Glutamatergic neuron (in vitro differentiated cells): Measurements from ENCODE around the gene CAMK1D. TPM values are rescaled to one million over a fixed set of nuclear protein-coding genes. Genes with fewer than 3 reads are reported as not detected.

Source experiments
- DNase-seq: peaks from one replicate; pipeline ENCODE4 v3.0.0; 2022
- H3K27ac Mint-ChIP-seq: one replicate; pipeline ENCODE4 v1.8.0; 2020; ENCODE audit warnings: mild to moderate bottlenecking, mixed read lengths, inconsistent platforms; ENCODE audit not compliant: unreplicated experiment
- H3K27me3 Mint-ChIP-seq: one replicate; pipeline ENCODE4 v1.8.0; 2020; ENCODE audit warnings: mild to moderate bottlenecking, moderate library complexity, mixed read lengths, inconsistent platforms; ENCODE audit not compliant: unreplicated experiment
- H3K36me3 Mint-ChIP-seq: one replicate; pipeline ENCODE4 v1.8.0; 2020; ENCODE audit warnings: mild to moderate bottlenecking, mixed read lengths, inconsistent platforms; ENCODE audit not compliant: unreplicated experiment
- H3K4me1 Mint-ChIP-seq: one replicate; pipeline ENCODE4 v1.8.0; 2020; ENCODE audit warnings: mild to moderate bottlenecking, low read depth, mixed read lengths, inconsistent platforms; ENCODE audit not compliant: unreplicated experiment
- H3K4me3 Mint-ChIP-seq: one replicate; pipeline ENCODE4 v1.8.0; 2020; ENCODE audit warnings: mild to moderate bottlenecking, mixed read lengths, inconsistent platforms; ENCODE audit not compliant: unreplicated experiment
- H3K9me3 Mint-ChIP-seq: one replicate; pipeline ENCODE4 v1.8.0; 2020; ENCODE audit warnings: mild to moderate bottlenecking, moderate library complexity, mixed read lengths, inconsistent platforms; ENCODE audit not compliant: unreplicated experiment
- total RNA-seq: library from RNA; stranded (reverse); fragmentation: NEBNext Ultra II Directional; extraction: Animal tissue kit (Norgen Biotek cat#: 25700); gene quantifications from one replicate; pipeline ENCODE4 v1.2.1, GENCODE V29; 2021; ENCODE audit not compliant: unreplicated experiment
- TF ChIP-seq, protein P1 (sequence below): fragments of 200-600 bp; sonication (generic); IDR thresholded peaks from one replicate; pipeline ENCODE4 v1.5.0; 2021; ENCODE audit not compliant: partially characterized antibody, unreplicated experiment

The CAMK1D gene
- total RNA-seq, 1 donor from 2014 or later, result 29.8 TPM

DNA sequence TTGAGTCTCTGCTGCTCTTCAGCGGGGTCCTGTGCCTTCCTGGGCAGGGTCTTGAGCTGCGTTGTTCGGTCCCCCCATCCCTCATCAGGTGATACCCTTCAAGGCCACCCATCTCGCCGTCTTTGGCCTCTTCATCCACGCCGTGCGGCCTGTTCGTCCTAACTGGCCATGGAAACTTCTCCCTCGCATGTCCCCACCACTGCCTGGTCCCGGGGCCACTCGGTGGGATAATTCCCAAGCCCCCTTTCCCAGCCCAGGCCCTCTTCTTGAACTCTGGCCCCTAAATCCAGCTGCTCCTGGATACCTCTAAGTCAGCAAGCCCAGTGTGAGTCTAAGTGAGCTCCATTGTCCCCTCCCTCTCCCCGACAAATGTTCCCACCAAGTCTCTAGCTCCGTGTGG is 74.5 kb downstream of the CAMK1D start:
- Mint-ChIP-seq H3K36me3 (no peaks in the 10 kb centered on the region), H3K4me3 (no peak overlapping the region), H3K27ac (no peak overlapping the region), H3K9me3 (peaks cover 4% of the 10 kb centered on the region), H3K27me3 (peaks cover 5% of the 10 kb centered on the region), H3K4me1 (no peaks in the 10 kb centered on the region)
- DNase-seq, result no peak
- TF ChIP-seq, protein P1, sequence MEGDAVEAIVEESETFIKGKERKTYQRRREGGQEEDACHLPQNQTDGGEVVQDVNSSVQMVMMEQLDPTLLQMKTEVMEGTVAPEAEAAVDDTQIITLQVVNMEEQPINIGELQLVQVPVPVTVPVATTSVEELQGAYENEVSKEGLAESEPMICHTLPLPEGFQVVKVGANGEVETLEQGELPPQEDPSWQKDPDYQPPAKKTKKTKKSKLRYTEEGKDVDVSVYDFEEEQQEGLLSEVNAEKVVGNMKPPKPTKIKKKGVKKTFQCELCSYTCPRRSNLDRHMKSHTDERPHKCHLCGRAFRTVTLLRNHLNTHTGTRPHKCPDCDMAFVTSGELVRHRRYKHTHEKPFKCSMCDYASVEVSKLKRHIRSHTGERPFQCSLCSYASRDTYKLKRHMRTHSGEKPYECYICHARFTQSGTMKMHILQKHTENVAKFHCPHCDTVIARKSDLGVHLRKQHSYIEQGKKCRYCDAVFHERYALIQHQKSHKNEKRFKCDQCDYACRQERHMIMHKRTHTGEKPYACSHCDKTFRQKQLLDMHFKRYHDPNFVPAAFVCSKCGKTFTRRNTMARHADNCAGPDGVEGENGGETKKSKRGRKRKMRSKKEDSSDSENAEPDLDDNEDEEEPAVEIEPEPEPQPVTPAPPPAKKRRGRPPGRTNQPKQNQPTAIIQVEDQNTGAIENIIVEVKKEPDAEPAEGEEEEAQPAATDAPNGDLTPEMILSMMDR, result no peak

DNA sequence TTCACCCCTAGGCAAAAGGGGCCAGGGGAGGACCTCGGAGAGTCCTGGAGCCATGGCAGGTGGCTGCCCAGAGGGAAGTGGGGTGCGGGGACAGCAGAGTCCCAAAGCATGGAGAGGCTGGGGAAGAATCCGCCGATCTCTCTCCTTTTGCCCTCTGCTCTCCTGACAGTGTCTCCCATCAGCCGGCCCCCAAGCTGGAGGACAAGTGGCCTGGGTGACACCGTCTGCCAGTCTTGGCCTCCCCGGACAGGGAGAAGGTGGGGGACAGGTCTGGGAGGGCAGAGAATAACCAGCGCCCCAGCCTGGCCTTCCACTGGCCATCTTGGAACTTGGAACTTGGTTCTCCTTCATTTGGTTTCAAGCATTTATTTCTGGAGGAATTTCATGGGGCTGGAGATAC is 77.9 kb downstream of the CAMK1D start:
- TF ChIP-seq, protein P1, result no peak
- peaks cover 14% of the 10 kb centered on the region for H3K4me1 Mint-ChIP-seq
- peaks cover 7% of the 10 kb centered on the region for H3K27me3 Mint-ChIP-seq
- peaks cover 8% of the 10 kb centered on the region for H3K9me3 Mint-ChIP-seq
- DNase-seq, result no peak
- no peak overlapping the region for H3K4me3 Mint-ChIP-seq
- H3K27ac Mint-ChIP-seq, result no peak overlapping the region
- H3K36me3 Mint-ChIP-seq, result no peaks in the 10 kb centered on the region

DNA sequence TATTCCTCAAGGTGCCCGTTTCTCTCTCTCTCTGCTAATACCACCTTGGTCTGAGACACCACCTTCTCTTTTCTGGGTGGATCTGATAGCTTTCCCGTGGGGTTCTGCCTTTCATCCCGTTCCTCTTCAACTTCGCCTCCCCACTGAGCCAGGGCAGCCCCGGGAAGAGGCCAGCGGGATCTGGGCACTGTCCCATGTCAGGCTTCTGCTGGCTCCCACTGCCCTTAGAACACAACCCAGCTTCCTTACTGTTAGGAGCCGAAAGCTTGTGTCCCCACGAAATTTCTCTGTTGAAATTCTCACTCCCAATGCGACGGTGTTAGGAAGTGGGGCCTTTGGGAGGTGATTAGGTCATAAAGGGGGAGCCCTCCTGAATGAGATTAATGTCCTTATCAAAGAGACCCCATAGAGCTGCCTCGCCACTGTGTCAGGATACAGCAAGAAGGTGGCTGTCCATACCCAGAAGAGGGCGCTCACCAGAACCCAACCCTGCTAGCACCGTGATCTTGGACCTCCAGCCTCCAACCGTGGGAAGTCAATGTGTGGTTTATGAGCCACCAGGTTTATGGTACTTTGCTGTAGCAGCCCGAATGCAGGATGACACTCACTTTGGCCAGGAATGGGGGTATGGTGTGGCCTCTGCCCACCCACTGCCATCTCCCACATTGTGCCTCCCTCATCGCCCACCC is 79.2 kb downstream of the CAMK1D start:
- TF ChIP-seq, protein P1, result no peak
- Mint-ChIP-seq H3K27me3 (peaks cover 7% of the 10 kb centered on the region), H3K4me3 (no peak overlapping the region), H3K36me3 (no peaks in the 10 kb centered on the region), H3K27ac (no peak overlapping the region), H3K9me3 (peaks cover 8% of the 10 kb centered on the region), H3K4me1 (peaks cover 18% of the 10 kb centered on the region)
- DNase-seq, result no peak

DNA sequence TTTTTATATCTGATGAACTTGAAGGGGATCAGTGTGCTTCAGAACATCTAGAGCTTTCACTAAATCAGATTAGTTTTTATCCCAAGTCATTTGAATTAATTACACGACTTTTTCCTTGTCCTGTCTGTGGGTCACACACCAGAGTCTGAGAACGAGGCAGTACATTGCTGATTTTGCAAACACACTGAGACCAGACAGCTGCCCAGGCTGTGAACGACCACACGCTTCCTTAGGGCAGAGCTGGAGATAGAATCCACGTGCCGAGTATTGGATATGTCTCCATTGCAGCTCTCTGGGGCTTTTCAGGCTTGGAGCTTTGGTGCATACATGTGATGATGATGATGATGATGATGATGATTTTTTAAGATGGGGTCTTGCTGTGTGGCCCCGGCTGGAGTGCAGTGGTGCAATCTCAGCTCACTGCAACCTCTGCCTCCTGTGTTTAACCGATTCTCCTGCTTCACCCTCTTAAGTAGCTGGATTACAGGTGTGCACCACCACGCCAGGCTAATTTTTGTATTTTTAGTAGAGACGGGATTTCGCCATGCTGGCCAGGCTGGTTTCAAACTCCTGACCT is 81.1 kb downstream of the CAMK1D start:
- Mint-ChIP-seq H3K36me3 (no peaks in the 10 kb centered on the region), H3K4me3 (no peak overlapping the region), H3K4me1 (peaks cover 18% of the 10 kb centered on the region), H3K9me3 (peaks cover 6% of the 10 kb centered on the region), H3K27ac (peak overlapping the region; percentile 43), H3K27me3 (peaks cover 2% of the 10 kb centered on the region)
- TF ChIP-seq, protein P1, result no peak
- no peak for DNase-seq
